ENCODE data around the gene DAB1.
"Not testable (repeated sequence)": the region's sequence is repeated elsewhere in the genome, so short reads cannot be mapped to it uniquely, and the experiment has no call there.

Gene DAB1

GRCh38 chr1:57357462-57357861 is 66.4 kb downstream of the DAB1 start:
- no peak for DNase-seq

- no peak for DNase-seq
Observed at GRCh38 chr1:57353654-57354053, 70.2 kb downstream of the DAB1 start.

- no peak for DNase-seq
Observed at GRCh38 chr1:57350610-57351009, 73.2 kb downstream of the DAB1 start.

- DNase-seq, result no peak
Observed at GRCh38 chr1:57348921-57349320, 74.9 kb downstream of the DAB1 start.

GRCh38 chr1:57345916-57346315 is 77.9 kb downstream of the DAB1 start:
- no peak for DNase-seq

- DNase-seq, result no peak
Observed at GRCh38 chr1:57344265-57344664, 79.6 kb downstream of the DAB1 start.

- not testable (repeated sequence) for DNase-seq
Observed at GRCh38 chr1:57343298-57343915, 80.5 kb downstream of the DAB1 start.

- no peak for DNase-seq
Observed at GRCh38 chr1:57341721-57342120, 82.1 kb downstream of the DAB1 start.

GRCh38 chr1:57340334-57341070 is 83.4 kb downstream of the DAB1 start:
- peak; percentile 31 for DNase-seq

- DNase-seq, result no peak
Observed at GRCh38 chr1:57337623-57338022, 86.2 kb downstream of the DAB1 start.

GRCh38 chr1:57336793-57337192 is 87.1 kb downstream of the DAB1 start:
- DNase-seq, result no peak

GRCh38 chr1:57331620-57332019 is 92.2 kb downstream of the DAB1 start:
- no peak for DNase-seq

- no peak for DNase-seq
Observed at GRCh38 chr1:57329937-57330336, 93.9 kb downstream of the DAB1 start.

GRCh38 chr1:57329001-57329527 is 94.8 kb downstream of the DAB1 start:
- no peak for DNase-seq

GRCh38 chr1:57327946-57328345 is 95.9 kb downstream of the DAB1 start:
- no peak for DNase-seq

- DNase-seq, result no peak
Observed at GRCh38 chr1:57327336-57327735, 96.5 kb downstream of the DAB1 start.

GRCh38 chr1:57325536-57325935 is 98.3 kb downstream of the DAB1 start:
- DNase-seq, result no peak

- no peak for DNase-seq
Observed at GRCh38 chr1:57325117-57325516, 98.7 kb downstream of the DAB1 start.

- no peak for DNase-seq
Observed at GRCh38 chr1:57324388-57324787, 99.5 kb downstream of the DAB1 start.

GRCh38 chr1:57321776-57322175 is 102.1 kb downstream of the DAB1 start:
- no peak for DNase-seq

- DNase-seq, result no peak
Observed at GRCh38 chr1:57319791-57320190, 104.1 kb downstream of the DAB1 start.

GRCh38 chr1:57319165-57319564 is 104.7 kb downstream of the DAB1 start:
- no peak for DNase-seq

GRCh38 chr1:57316861-57317260 is 107.0 kb downstream of the DAB1 start:
- no peak for DNase-seq

GRCh38 chr1:57316291-57316690 is 107.6 kb downstream of the DAB1 start:
- DNase-seq, result no peak

GRCh38 chr1:57312869-57313268 is 111.0 kb downstream of the DAB1 start:
- no peak for DNase-seq
